ENCODE data around the gene LHCGR. TPM values are rescaled to one million over a fixed set of nuclear protein-coding genes. Genes with fewer than 3 reads are reported as not detected.

The LHCGR gene
- total RNA-seq, 1 donor from 2014 or later = not detected

Other genes starting within 250 kb of the LHCGR start
- 0.93 TPM for gene STON1, start 225.6 kb downstream of the LHCGR start, total RNA-seq
- gene GTF2A1L, start 137.9 kb downstream of the LHCGR start, total RNA-seq = not detected

Measured in left lobe of liver (tissue), 1 donor.